NCI-H2171 treated with DMSO at 0.1 percent for 48 hours (cell line): Measurements from ENCODE around the gene STK40.

Source experiments
- DNase-seq: peaks from one replicate; lab custom pipeline; 2025; lab: John Stamatoyannopoulos, UW

STK40 gene

DNA sequence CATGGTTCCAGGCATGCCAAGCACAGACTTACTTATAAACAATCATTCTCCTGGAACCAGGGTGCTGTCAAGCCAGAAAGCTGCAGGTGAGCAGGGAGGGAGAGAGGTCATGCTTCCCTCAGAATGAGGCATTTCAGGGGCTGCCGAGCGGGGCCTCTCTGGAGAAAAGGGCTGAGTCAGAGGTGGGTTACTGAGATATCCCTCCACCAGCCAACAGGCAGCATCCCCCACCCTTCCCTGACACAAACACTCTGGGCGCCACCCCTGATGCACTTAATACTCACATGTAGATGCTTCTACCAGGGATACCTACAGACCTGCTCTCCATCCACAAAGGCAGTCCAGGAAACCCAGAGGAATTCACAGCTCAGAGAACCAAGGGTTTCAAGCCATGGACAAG, 13.1 kb downstream of the STK40 start:
- DNase-seq: no peak

GRCh38 chr1:36369061-36369861, 16.5 kb downstream of the STK40 start:
- DNase-seq: peak; percentile 85

DNA sequence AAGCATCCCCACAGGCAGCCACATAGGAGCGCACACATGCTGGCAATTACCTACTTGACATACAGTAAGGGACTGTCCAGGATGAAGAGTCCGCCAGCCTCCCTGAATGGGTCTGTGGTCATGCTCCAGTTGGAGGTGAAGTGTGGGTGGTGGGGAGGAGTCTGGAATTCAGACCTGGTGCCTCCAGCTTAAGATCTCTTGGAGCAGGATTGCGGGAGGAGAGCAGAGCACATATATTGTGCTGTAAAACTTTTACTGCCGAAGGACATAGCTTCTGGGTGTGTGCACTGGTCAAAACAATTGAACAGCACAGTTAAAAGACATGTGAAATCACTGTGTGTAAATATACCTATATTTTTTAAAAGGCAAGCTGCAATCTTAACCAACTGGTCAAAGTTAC, 17.9 kb downstream of the STK40 start:
- no peak for DNase-seq

- no peak for DNase-seq
Measured at GRCh38 chr1:36367066-36367465, 18.7 kb downstream of the STK40 start.

GRCh38 chr1:36366091-36366661, 19.5 kb downstream of the STK40 start:
- peak; percentile 100 for DNase-seq

- DNase-seq: peak; percentile 87
Measured at GRCh38 chr1:36365381-36365780, 20.3 kb downstream of the STK40 start.

- DNase-seq: peak; percentile 56
Measured at GRCh38 chr1:36359911-36360550, 25.7 kb downstream of the STK40 start.

GRCh38 chr1:36359383-36359782, 26.3 kb downstream of the STK40 start:
- DNase-seq: peak; percentile 74

DNA sequence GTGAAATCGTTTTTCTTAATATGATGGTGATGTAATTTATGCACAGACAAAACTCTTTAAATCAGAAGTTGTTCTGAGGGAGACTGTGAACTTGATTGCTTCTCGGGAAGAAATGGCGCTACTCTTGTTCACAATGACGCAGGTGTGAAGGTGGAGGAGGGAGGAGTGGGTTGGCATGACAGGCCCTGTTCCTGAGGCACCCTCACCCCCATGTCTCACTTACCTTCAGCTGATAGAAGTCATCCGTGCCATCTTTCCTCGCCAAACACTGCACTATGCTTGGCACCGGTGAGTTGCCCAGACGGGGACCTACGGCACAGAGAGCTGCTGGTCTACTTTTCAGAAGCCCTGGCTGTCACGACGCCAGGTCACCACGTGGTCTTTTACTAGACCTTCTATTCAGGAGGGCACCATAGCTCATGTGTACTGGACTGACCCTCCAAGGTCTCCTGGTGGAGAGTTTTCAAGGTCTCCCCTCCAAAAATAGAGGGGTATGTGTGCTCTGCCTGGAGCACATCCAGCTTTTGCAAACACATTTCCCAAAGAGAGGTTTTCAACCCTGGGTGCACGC, 27.1 kb downstream of the STK40 start:
- DNase-seq: no peak

GRCh38 chr1:36355811-36356210, 29.9 kb downstream of the STK40 start:
- DNase-seq: no peak

GRCh38 chr1:36354486-36354885, 31.2 kb downstream of the STK40 start:
- no peak for DNase-seq

DNA sequence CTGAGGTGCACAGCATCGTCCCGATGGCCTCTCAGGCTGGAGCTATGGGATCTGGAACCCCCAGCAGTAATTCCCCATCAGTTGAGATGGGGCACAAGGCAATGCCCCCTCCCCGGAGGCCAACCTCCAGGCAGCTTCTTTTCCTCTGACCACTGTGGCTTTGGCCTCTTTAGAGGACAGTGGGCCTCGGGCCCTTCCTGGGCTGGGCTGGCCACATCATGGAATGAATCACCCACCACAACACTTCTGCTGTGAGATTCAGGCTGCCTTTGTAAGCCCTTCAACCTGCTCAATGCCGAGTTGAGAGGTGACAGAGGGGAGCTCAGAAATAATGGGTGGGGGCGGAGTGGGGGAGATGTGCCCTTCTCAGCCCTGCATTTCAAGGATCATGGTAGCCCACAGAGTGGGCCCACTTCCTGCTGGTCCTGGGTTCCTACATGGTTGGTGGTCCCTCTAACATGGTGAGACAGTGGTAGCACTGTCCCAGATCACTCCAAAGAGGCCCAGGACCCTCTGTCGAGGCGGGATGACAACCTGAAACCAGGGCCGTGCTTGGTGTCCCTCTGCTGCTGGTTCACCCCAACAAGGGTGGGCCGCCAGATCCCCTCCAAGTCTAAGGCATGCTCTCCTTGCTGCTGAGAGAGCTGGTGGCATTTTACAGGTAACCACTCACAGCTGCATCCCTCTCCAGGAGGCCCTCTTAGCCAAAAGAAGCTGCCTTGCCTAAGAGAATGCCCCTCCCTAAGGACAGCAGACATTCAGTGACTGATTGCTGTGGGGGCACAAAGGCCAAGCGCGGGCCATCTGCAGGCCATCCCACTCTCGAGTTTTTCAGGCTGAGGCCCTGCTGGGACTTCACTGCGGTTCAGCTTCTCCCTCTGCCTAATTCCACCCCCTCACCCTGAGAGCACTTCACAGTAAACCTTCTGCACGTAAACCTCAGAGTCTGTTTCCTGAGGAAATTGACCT, 32.5 kb downstream of the STK40 start:
- no peak for DNase-seq

DNA sequence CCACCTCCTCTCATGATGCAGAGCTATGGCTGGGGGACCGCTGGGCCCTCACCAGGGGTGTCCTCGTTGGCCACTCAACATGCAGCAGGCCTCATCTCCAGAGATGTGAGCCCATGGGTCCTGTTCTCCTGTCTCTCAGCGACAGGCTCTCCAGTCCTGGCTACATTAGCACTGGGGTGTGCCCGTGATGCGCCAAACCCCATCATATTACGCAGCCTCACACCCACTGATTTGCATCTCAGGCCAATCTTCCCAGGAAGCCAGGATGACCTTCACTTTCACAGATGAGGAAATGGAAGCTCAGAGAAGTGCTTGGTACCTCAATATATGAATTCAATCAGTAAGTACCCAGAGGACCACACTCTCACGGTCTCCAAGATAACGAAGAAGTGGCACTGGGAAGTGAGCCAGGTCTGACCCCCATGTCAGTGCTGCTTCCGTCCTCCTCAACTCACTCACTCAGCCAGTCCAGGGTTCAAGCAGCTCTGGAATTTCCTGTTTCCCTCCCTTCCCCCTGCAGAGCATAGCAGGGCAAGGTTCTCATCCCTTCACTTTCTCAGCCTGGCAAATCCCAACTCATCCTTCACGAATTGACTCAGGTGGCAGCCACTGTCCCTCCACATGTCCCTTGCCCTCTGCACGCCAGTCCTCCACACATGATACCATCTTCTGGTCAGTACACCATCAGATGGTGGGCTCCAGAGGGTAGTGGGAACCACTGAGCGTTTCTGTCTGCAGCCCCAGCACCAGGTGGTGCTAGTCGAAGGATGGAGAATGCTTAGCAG, 33.4 kb downstream of the STK40 start:
- no peak for DNase-seq

- no peak for DNase-seq
Measured at GRCh38 chr1:36351227-36351977, 34.3 kb downstream of the STK40 start.

GRCh38 chr1:36350659-36351226, 35.0 kb downstream of the STK40 start:
- DNase-seq: no peak

DNA sequence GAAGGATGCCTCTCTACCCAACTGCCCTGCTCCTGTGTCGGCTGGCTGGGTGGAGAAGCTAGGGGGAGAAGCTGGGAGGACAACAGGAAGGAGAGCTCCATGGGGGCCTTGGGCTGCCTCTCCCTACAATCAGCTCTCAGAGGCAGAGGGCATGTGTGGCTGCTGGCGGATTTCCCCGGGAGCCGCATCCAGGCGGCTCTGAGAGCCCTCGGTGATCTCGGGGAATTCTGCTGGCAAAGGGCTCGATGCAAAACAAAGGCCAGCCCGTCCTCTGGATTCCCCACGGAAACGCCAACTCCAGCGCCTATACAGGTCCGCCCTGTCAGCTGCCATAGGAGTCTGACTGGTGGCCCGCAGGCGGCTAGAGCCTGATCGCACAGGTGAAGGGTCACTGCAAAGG, 35.9 kb downstream of the STK40 start:
- DNase-seq: no peak

- no peak for DNase-seq
Measured at GRCh38 chr1:36349241-36349671, 36.5 kb downstream of the STK40 start.

- DNase-seq: peak; percentile 15
Measured at GRCh38 chr1:36346741-36347370, 38.9 kb downstream of the STK40 start.

GRCh38 chr1:36345353-36345752, 40.4 kb downstream of the STK40 start:
- DNase-seq: no peak

- no peak for DNase-seq
Measured at GRCh38 chr1:36344395-36344680, 41.4 kb downstream of the STK40 start.
